GM13977 (cell line): ENCODE results near the gene DENND1A.

Source experiments
- DNase-seq: peaks from one replicate; pipeline ENCODE4 v3.0.0; 2012; ENCODE audit warnings: low spot score
- in situ Hi-C: fragments of 300-500 bp; cut with MboI; formaldehyde crosslinking; loops from one replicate; pipeline ENCODE4 v1.12.0; 2022; ENCODE audit warnings: low sequenced_read_pairs, low pct_unique_long_range_greater_than_20kb, mixed read lengths, inconsistent platforms; ENCODE audit not compliant: unreplicated experiment
- TF ChIP-seq, protein P1 (sequence below): IDR thresholded peaks from 2 replicates; pipeline ENCODE4 v1.5.1; 2012; ENCODE audit warnings: mild to moderate bottlenecking, control low read depth; ENCODE audit not compliant: insufficient read depth; ENCODE audit errors: extremely low read depth, missing control alignments

Gene DENND1A

DNA sequence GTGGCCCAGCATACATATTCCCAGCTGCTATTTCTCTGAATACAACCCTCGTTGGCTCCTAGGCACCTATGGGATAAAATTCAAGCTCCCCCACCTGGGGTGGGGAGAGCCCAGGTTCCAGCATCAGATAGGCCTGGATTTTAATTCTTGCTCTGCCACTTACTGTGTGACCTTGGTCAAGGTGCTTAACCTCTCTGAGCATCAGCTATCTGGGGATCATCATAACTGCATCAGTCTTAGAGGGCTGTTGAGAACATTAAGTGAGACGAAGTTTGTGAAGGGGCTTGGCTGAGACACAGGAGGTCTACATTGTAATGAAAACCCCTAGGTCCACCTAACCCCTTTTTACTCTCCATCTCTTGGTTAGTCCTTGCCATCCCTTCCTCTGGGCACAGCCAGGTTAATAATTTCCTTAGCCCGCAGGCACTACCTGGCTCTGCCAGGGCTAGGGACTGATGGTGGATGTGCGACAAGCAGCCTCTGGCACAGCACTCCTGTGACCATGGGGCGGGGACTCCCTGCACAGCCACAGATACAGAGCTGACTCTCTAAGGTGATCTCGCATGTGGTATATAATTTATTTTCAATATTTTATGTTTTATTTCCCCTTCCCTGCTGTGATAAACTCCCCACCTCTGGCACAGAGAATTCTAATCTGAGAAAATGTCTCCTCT, 505.2 kb downstream of the DENND1A start:
- TF ChIP-seq, protein P1, sequence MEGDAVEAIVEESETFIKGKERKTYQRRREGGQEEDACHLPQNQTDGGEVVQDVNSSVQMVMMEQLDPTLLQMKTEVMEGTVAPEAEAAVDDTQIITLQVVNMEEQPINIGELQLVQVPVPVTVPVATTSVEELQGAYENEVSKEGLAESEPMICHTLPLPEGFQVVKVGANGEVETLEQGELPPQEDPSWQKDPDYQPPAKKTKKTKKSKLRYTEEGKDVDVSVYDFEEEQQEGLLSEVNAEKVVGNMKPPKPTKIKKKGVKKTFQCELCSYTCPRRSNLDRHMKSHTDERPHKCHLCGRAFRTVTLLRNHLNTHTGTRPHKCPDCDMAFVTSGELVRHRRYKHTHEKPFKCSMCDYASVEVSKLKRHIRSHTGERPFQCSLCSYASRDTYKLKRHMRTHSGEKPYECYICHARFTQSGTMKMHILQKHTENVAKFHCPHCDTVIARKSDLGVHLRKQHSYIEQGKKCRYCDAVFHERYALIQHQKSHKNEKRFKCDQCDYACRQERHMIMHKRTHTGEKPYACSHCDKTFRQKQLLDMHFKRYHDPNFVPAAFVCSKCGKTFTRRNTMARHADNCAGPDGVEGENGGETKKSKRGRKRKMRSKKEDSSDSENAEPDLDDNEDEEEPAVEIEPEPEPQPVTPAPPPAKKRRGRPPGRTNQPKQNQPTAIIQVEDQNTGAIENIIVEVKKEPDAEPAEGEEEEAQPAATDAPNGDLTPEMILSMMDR: no peak
- no peak for DNase-seq
- in situ Hi-C loops: no loop called here

DNA sequence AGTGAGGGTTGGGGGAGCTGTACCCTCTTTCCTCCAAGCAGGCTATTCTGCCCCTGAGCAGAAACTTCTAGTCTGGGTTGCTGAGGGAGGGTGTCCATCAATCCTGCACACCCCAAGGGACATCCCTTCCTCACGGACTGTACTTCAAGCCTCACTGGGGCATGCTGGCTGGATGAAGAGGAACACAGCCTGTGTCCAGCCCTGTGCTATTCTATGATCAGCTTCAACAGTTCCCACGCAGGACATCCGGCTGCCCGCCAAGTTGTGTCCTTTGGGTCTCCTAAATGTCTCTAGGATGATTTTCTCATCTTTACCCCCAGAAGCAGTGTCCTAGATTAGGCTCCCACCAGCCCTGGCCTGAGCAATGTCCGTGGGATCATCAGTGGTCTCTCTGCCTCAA, 505.8 kb downstream of the DENND1A start:
- TF ChIP-seq, protein P1: no peak
- in situ Hi-C loops: no loop called here

DNA sequence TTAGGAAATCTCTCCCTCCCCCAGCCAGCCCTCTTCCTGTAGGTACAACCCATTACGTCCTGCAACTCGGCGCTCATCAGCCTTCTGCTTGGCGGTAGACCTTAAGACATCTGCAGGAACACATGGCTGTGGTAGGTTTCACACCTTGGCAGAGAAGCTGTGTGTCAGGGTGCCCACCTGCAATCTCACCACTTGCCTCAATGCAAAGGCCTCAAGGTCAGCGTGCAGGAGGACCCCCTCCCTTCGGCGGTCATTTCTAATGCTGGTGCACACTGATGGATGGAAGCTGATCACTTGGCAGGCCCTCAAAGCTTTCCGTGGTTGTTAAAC, 506.6 kb downstream of the DENND1A start:
- TF ChIP-seq, protein P1: no peak
- in situ Hi-C loops: no loop called here
- no peak for DNase-seq

More for the DNA sequence above, 505.8 kb downstream of the DENND1A start:
- no peak for DNase-seq

DNA sequence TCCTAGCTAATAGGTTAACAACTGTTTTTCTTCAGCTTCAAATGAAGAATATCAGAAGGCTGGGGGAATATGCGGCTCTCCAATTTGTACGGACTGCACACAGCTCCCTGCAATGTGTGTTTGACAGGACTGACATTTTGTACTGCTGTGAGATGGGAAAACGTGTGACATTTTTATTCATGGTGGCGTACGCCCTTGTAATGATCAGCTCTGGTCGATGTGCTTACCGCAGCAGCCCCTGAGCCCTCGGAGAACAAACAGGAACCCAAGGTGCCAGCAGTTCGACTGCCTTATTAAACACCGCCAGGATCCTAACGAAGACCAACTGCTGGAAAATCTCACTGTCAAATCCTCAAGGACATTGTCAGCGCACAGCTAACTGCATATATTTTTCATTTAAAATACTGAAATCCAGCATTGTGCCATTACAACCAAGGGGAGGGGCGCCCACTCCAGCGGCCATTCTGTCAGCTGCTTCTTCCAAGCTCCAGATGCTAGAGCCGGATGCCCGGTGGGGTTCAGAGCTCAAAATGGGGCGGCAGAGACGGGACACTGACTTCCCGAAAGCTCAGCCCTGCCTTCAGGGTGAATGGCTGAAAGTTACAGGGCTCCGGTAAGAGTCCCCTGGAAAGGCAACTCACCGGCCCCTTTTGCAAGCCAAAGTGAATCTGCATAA, 507.2 kb downstream of the DENND1A start:
- TF ChIP-seq, protein P1: no peak
- in situ Hi-C loops: no loop called here
- DNase-seq: no peak

DNA sequence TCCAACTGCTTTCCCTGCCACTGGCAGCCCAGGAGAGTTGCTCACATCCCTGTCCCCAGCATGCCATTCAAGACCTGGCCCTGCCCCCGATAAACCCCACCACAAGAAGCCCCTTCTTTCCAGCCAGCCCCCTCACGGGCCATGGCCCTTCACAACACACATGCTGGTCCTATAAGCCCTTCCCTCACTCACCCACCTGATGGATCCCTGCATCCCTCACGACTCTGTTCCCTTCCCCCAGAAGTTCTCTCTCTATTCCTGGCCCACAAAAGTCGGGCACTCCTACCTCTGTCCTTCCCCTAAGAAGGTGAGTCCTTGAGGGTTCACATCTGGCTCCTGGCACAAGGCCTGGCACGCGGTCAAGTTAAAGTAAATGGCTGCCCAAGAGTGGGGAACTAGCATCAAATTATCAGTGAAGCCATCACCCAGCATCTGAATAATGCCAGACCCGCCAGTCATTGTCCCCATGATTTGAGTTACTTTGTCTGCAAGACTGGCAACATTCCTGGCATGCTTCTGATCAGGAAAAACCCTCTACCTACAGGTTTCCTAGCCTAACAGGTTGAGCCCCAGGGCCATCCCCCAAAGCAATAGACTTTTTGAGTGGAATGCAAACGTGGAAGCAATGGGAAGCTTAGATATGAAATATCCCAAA, 508.0 kb downstream of the DENND1A start:
- TF ChIP-seq, protein P1: no peak
- in situ Hi-C loops: no loop called here
- no peak for DNase-seq

DNA sequence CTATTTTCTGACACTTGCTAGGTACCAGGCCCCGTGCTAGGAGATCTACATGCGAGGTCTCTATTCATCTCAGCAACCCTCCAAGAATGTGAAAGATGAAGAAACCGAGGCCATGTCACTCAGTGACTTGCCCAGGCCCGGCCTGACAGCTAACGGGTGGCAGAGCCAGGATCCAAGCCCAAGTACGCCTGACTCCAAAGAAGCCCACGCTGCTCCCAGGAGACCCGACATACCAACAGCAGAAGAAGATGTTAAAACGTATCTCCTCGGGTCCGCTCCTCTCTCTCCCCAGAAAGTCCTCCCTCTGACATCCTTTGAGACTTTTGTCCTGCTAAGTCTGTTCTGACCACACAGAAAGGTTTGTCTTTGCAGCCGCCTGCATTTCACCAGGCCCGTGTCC, 508.7 kb downstream of the DENND1A start:
- TF ChIP-seq, protein P1: no peak
- DNase-seq: no peak
- in situ Hi-C loops: no loop called here
